NCI-H1105 treated with DMSO at 0.1 percent for 48 hours (cell line): ENCODE measurements around the gene OSMR.
A peak's percentile ranks its signal among the peaks of the same experiment; 100 is the strongest.

Source experiments
- DNase-seq: peaks from one replicate; lab custom pipeline; 2025; lab: John Stamatoyannopoulos, UW

The OSMR gene

GRCh38 chr5:38845526-38846378, at the start of gene OSMR:
Gene OSMR (plus strand): TSS chr5:38846012. CDS start chr5:38869045, 23,033 bp downstream.
- peak; percentile 2 for DNase-seq

- no peak for DNase-seq
Observed at GRCh38 chr5:38796742-38797108, 49.1 kb upstream of the OSMR start.

GRCh38 chr5:38797838-38798237, 48.0 kb upstream of the OSMR start:
- DNase-seq = no peak

GRCh38 chr5:38799556-38800377, 46.0 kb upstream of the OSMR start:
- DNase-seq = no peak

- no peak for DNase-seq
Observed at GRCh38 chr5:38800515-38800914, 45.3 kb upstream of the OSMR start.

GRCh38 chr5:38802125-38802524, 43.7 kb upstream of the OSMR start:
- no peak for DNase-seq

DNA sequence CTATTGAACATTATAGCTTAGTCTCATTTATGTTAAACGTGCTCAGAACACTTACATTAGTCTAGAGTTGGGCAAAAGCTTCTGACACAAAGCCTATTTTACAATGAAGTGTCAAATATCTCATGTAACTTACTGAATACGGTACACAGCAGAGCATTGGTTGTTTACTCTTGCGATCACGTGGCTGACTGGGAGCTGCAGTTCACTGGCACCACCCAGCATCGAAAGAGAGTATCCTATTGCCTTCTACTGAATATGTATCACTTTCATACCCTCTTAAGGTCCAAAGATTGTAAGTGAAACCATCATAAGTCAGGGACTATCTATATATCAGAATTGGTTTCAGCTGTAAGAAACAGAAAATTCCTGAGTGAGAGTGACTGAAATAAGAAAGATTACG, 42.6 kb upstream of the OSMR start:
- no peak for DNase-seq

DNA sequence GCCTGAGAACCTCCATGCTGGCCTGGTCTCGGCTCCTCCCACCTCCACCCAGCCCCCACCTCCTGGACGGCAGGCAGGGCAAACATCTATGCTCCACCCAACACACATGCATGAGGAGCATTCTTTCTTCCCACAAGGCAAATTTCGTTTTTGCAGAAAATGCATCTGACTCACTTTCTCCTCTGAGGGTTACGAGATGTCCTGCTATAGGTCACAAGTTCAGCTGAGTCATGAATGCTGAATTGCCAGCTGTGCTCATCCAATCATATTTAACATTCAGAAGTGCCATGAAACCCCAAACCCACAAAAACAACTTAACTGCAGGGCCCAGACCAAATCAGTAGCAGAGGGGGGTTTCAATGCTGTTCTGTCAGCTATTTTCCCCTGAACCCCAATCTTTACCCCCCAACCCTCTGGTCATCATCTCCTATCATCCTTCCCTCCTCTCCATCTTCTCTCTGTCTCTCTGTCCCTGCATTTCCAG, 39.0 kb upstream of the OSMR start:
- no peak for DNase-seq

DNA sequence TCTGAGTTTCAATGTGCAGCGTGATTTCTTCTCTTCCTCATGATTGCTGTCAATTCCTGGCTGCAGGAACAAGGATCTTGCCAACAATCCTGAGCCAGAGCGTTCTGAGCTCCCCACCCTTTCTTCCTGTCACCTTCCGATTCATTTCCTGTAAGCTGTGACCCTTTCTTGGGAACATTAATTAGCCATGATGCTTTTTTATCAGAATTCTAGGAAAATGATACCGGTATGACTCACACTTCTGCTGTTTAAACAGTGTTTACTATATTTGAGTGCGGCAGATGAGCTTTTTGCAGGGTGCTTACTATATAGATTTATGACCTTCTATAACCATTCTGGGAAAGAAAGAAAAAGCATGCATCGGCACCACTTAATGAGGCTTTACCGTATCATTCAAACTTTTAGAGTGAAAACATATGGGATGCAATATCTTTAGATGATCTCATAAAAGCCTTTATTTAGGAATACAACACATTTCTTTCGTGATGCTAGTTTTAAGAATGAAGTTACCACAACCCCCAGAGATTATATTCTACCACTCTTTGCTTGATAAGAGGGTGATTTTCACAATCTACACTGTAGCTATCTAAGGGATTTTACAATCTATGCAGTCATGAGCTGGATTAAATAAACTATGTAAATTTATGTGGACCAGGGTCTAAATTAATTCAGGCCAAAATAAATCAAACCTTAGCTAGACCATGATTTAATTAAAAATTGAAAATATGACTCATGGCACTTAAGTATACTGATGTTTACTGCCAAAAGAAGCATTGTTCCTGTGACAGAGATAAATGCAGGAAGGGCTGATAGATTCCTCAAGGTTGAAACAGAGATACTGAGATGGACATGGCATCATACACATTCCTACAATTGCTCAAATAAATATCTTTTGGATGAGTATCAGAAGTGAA, 38.0 kb upstream of the OSMR start:
- DNase-seq = no peak

DNA sequence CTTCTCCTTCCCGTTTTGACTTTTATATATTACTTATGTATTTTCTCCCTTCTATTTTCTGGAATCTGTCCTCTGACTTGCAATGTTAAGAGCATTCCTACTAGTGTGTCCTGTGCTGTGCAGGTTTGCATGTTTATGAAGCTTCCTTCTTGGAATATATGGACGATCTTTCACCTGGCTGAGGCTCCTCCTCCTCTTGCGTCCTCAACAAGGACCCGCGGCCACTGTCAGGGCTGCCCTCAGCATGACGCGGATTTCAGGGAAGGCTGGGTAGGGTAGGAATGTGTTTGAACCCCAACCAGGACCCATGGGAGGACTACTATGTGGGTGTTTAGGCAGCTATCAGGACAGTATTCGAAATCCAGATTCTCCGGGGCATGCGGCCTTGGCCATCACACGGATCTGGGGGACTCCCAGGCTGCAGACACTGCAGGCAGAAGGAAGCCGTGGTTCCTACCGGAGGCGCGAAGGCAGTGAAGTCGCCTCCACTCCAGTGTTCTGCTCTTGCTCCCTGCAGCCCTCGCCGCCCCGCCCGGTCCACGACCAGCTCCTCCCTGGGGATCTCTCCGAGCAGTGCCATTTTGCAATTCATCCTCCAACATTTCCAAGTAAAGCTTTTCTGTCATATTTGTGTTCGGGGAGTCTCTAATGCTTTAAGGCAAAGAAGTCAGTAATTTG, 37.0 kb upstream of the OSMR start:
- no peak for DNase-seq

DNA sequence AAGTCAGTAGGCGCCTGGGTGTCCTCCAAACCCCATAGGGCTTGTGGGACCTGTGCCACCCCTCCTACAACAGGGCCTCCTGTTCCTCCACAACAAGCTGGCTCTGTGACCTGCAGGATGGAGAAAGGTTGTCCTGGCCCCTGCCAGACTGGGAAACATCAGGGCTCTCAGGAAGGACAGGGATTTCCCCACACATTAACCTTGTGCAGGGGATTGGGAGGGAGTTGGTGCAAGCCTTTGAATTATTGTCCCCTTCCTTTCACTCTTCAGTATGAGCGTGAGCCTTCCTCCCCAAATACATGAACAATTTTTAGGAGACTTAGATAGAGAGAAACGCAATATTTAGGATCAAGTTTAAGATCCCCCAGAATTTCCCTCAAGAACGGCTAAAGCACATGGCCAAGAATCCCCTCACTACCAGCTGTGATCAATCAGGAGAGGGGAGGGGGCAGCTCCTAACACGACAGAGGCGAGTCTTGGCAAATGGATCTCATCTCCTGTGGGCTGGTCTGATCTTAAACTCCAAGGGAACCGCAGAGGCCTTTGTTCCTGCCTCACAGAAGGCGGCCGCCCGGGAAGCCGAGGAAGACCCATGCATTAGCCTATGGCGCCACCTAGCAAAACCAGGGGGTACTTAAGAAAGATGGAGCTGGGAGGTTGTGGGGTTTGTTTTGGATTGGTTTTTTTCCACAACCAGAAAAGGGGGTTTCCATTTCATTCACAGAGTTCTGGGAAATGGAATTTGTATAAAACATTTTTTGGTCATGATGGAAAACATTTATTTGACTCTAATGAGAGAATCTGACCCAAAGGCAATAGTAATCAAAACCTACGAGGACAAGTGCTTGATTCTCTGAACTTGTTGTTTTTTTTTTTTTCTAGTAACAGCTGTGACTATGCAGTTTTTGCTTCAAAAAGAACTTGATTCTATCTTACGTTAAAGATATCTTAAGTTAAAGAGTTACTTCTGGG, 36.1 kb upstream of the OSMR start:
- DNase-seq = peak; percentile 82

GRCh38 chr5:38814879-38815278, 30.9 kb upstream of the OSMR start:
- DNase-seq = no peak

GRCh38 chr5:38816083-38817030, 29.5 kb upstream of the OSMR start:
- DNase-seq = no peak

- DNase-seq = no peak
Observed at GRCh38 chr5:38821679-38822078, 24.1 kb upstream of the OSMR start.

- no peak for DNase-seq
Observed at GRCh38 chr5:38823503-38823902, 22.3 kb upstream of the OSMR start.

DNA sequence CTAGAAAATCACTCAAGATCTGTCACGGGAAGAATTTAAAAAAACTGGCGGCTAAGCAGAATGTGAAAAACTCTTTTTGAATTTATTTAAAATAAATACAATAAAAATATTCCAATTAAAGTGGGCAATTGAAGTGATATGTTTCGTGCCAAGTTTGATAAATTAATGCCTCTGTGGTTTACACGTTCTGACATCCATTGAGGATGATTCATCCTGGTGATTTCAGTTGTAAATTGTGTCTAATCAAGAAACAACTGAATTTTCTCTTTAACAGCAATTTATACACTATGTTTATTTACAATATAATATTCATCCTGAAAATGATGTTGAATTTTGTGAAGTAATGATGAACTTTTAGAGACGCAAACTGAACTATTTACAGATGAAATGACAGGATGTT, 21.0 kb upstream of the OSMR start:
- no peak for DNase-seq

DNA sequence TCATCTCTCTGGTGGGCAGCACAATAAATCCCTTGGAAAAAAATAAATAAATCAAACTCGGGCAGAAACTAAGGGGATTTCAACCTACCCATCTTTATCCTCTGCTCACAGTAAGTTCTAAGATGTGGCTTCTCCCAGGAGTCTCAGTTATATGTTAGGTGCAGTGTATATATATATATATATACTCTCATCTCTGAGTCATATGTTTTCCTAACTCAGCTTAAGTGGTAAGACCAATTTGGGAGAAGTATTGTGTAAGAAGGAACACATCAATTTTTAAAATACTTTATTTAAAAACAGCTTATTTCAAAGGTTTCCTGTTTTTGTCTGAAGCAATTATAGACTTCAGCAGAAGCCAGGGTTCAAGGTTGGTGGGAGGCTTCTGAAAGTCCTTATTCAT, 20.3 kb upstream of the OSMR start:
- DNase-seq = no peak

- DNase-seq = no peak
Observed at GRCh38 chr5:38827525-38827924, 18.3 kb upstream of the OSMR start.

- no peak for DNase-seq
Observed at GRCh38 chr5:38830521-38831051, 15.2 kb upstream of the OSMR start.
